OCI-LY3 (cell line): Measurements from ENCODE around the gene HACD1.
A peak's percentile ranks its signal among the peaks of the same experiment; 100 is the strongest.

Source experiments
- H2AFZ ChIP-seq: fragments of 200-600, 300-600 bp; shearing (Covaris generic); 2 replicates; pipeline ENCODE4 v1.6.0; 2014; ENCODE audit warnings: antibody characterized with exemption, low read depth, low read length
- H3K27ac ChIP-seq: fragments of 200-600, 300-600 bp; sonication (generic); 2 replicates; pipeline ENCODE4 v1.5.1; 2014; ENCODE audit warnings: mild to moderate bottlenecking, low read length, moderate library complexity, mixed read lengths
- H3K27me3 ChIP-seq: fragments of 200-600, 300-600 bp; sonication (generic); 2 replicates; pipeline ENCODE4 v1.6.1; 2014; ENCODE audit warnings: low read depth, low read length, mixed read lengths
- H3K36me3 ChIP-seq: fragments of 200-600, 300-600 bp; sonication (generic); replicated peaks from 2 replicates; pipeline ENCODE3; 2014; ENCODE audit warnings: low read depth, low read length, mixed read lengths
- H3K4me1 ChIP-seq: fragments of 300-600, 200-600 bp; sonication (generic); 2 replicates; pipeline ENCODE4 v1.6.1; 2014; ENCODE audit warnings: low read length, mixed read lengths
- H3K4me2 ChIP-seq: fragments of 200-600, 300-600 bp; sonication (generic); 2 replicates; pipeline ENCODE4 v1.6.1; 2014; ENCODE audit warnings: low read length, mixed read lengths
- H3K4me3 ChIP-seq: fragments of 300-600, 200-600 bp; sonication (generic); 2 replicates; pipeline ENCODE4 v1.5.1; 2014; ENCODE audit warnings: antibody characterized with exemption, mild to moderate bottlenecking, low read length, moderate library complexity
- H3K79me2 ChIP-seq: fragments of 300-600, 200-600 bp; shearing (Covaris generic); 2 replicates; pipeline ENCODE4 v1.6.1; 2014; ENCODE audit warnings: mild to moderate bottlenecking, low read length, mixed read lengths
- H3K9ac ChIP-seq: fragments of 300-600, 200-600 bp; shearing (Covaris generic); 2 replicates; pipeline ENCODE4 v1.6.0; 2014; ENCODE audit warnings: mild to moderate bottlenecking, low read length, moderate library complexity
- H3K9me3 ChIP-seq: fragments of 200-600, 300-600 bp; shearing (Covaris generic); 2 replicates; pipeline ENCODE4 v1.6.1; 2014; ENCODE audit warnings: low read length, mixed read lengths; ENCODE audit not compliant: insufficient read depth
- H4K20me1 ChIP-seq: fragments of 200-600, 300-600 bp; sonication (generic); 2 replicates; pipeline ENCODE4 v1.6.1; 2016; ENCODE audit warnings: low read length, mixed read lengths; ENCODE audit not compliant: insufficient read depth
- EZH2phosphoT487 ChIP-seq: fragments of 200-600 bp; shearing (Covaris generic); IDR thresholded peaks from 2 replicates; pipeline ENCODE4 v1.6.1; 2018; ENCODE audit warnings: antibody characterized with exemption, mixed run types, low read depth
- TF ChIP-seq, protein P1 (sequence below): fragments of 200-600, 300-600 bp; sonication (generic); IDR thresholded peaks from 2 replicates; pipeline ENCODE4 v1.5.1; 2014; ENCODE audit warnings: antibody characterized with exemption, low read length, low read depth

Gene HACD1

DNA sequence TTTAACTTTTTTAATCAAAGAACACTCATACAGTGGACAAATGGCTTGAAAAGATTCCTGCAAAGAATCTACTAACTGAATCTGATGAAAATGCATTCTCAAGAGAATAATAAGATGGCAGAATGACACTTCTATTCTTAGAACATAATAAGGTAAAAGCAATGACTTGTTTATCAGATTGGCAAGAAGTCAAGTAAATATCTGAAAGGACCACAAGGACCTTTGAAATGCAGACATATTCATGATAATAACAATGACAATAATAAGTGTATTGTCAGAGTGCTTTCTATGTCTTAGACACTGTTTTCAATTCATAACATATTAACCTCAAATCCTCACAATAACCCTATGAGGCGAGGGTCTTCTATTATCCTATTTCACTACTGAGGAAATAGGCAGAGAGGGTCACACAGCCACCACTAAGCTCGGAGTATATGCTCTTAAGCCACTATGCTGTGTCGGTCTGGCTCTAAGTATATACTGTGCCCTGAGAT lies 10.6 kb downstream of the HACD1 start:
- Histone ChIP-seq H3K9ac (no peak overlapping the region), H3K36me3 (no peaks in the 10 kb centered on the region), H4K20me1 (no peaks in the 10 kb centered on the region), H3K4me2 (no peak overlapping the region), H3K4me3 (no peak overlapping the region), H3K27me3 (no peaks in the 10 kb centered on the region), H3K9me3 (no peaks in the 10 kb centered on the region), H3K27ac (no peak overlapping the region), H2AFZ (no peak overlapping the region), H3K4me1 (peaks cover 6% of the 10 kb centered on the region; the same call in 1 of the 2 replicates), H3K79me2 (no peaks in the 10 kb centered on the region)
- TF ChIP-seq, protein P1, sequence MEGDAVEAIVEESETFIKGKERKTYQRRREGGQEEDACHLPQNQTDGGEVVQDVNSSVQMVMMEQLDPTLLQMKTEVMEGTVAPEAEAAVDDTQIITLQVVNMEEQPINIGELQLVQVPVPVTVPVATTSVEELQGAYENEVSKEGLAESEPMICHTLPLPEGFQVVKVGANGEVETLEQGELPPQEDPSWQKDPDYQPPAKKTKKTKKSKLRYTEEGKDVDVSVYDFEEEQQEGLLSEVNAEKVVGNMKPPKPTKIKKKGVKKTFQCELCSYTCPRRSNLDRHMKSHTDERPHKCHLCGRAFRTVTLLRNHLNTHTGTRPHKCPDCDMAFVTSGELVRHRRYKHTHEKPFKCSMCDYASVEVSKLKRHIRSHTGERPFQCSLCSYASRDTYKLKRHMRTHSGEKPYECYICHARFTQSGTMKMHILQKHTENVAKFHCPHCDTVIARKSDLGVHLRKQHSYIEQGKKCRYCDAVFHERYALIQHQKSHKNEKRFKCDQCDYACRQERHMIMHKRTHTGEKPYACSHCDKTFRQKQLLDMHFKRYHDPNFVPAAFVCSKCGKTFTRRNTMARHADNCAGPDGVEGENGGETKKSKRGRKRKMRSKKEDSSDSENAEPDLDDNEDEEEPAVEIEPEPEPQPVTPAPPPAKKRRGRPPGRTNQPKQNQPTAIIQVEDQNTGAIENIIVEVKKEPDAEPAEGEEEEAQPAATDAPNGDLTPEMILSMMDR, result no peak
- TF ChIP-seq EZH2phosphoT487, result no peak

DNA sequence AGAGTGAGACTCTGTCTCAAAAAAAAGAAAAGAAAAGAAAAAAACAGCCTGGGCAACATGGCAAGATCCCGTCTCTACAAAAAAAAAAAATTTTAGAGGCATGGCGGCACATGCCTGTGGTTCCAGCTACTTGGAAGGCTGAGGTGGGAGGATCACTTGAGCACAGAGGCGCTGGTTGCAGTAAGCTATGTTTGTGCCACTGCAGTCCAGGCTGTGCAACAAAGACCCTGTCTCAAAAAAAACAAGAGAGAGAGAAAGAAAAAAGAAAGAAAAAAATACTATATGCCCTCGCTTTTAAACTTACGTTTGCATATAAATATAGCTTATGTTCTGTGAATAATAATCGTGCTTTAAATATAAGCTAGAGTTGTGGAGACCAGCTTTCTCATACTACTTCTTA lies 11.2 kb downstream of the HACD1 start:
- no peaks in the 10 kb centered on the region for H3K9me3 ChIP-seq
- H2AFZ ChIP-seq, result no peak overlapping the region
- H3K27ac ChIP-seq, result no peak overlapping the region
- H3K27me3 ChIP-seq, result no peaks in the 10 kb centered on the region
- no peaks in the 10 kb centered on the region for H3K79me2 ChIP-seq
- H3K36me3 ChIP-seq, result no peaks in the 10 kb centered on the region
- H4K20me1 ChIP-seq, result no peaks in the 10 kb centered on the region
- H3K4me3 ChIP-seq, result no peak overlapping the region
- H3K9ac ChIP-seq, result no peak overlapping the region
- TF ChIP-seq, protein P1, result no peak
- TF ChIP-seq EZH2phosphoT487, result no peak
- peaks cover 6% of the 10 kb centered on the region; the same call in 1 of the 2 replicates for H3K4me1 ChIP-seq
- no peak overlapping the region for H3K4me2 ChIP-seq

DNA sequence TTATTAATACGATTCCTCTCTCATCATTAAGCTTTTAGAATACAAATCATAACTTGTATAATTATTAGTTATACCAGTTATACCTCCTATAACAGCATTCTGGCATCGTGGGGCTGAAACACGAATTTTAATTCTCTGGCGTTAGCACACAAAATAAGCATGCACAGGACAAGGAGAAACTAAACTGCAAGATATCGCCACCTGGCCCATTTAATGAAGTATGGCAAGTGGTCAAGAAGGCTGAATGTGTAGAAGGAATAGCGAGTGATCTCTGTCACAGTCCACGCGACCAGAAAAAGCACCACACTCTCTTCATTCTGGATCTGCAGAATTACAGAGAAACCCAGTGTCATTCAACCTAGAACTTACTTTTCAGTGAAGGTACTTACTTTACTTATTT lies 18.1 kb downstream of the HACD1 start:
- Histone ChIP-seq H3K4me1 (no peaks in the 10 kb centered on the region), H4K20me1 (no peaks in the 10 kb centered on the region), H3K79me2 (no peaks in the 10 kb centered on the region), H3K9me3 (no peaks in the 10 kb centered on the region), H3K4me2 (no peak overlapping the region), H3K36me3 (no peaks in the 10 kb centered on the region), H3K27me3 (no peaks in the 10 kb centered on the region), H3K4me3 (no peak overlapping the region), H3K9ac (no peak overlapping the region), H2AFZ (no peak overlapping the region), H3K27ac (no peak overlapping the region)
- TF ChIP-seq, protein P1, result peak; percentile 47
- TF ChIP-seq EZH2phosphoT487, result no peak

DNA sequence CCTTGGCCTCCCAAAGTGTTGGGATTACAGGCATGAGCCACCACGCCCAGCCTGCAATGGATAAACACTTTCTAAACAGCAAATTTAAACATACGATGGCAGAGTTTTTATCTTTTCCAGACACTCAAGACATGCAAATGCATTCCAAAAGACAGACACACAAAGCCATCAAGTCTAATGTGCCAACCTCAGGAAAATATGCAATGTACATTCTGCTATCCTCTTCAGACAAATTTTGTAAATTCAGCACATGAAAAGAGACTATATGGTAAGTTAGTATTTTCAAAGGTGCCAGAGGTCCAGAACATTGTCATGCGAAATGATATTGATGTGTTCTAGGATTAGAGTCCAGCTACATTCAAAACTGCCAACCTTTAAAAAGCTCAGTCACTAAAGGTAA lies 19.8 kb downstream of the HACD1 start:
- Histone ChIP-seq H3K4me1 (no peaks in the 10 kb centered on the region), H3K79me2 (no peaks in the 10 kb centered on the region), H2AFZ (no peak overlapping the region), H3K4me3 (no peak overlapping the region), H4K20me1 (no peaks in the 10 kb centered on the region), H3K9ac (no peak overlapping the region), H3K4me2 (no peak overlapping the region), H3K27ac (no peak overlapping the region), H3K36me3 (no peaks in the 10 kb centered on the region), H3K9me3 (no peaks in the 10 kb centered on the region), H3K27me3 (no peaks in the 10 kb centered on the region)
- TF ChIP-seq, protein P1, result no peak
- no peak for TF ChIP-seq EZH2phosphoT487
